Cardiac septum (tissue), 1 donor: ENCODE results near the gene HNF1B. TPM values are rescaled to one million over a fixed set of nuclear protein-coding genes. Genes with fewer than 3 reads are reported as not detected.

Experiments used
- DNase-seq: peaks from one replicate; pipeline ENCODE4 v3.0.0-alpha.2; 2020; ENCODE audit warnings: low spot score
- intact Hi-C: fragments of 100-400 bp; cut with DNase I; formaldehyde crosslinking; loops from one replicate; pipeline ENCODE4 v1.14.0; 2022
- total RNA-seq: library from RNA; stranded (reverse); fragmentation: NEBNext Ultra II Directional; extraction: Animal tissue kit (Norgen Biotek cat#: 25700); gene quantifications from one replicate; pipeline ENCODE4 v1.2.1, GENCODE V29; 2021
- donor health status: DM: no; HTN: no; CAD: no.

Gene HNF1B
- total RNA-seq, 1 donor from 2014 or later: not detected

DNA sequence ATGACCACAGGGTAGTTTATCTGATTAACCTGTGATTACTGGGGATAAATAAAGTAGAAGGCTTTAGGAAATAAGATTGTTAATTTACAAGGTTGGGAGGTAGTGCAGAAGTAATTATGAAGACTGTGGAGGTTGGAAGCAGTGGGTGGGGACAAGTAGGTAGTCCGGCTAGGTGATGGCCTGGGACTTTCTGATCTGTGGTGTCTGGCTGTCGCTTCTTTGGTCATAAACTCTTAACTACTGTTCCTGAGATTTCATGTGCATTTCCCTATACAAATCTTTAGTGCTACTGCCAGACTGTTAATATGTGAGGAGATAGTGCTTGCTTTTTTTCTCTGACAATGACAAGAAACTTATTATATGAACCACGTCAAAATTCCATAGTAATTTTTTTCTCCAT lies 19.5 kb upstream of the HNF1B start:
- intact Hi-C loops: no loop called here

GRCh38 chr17:37762666-37763065 lies 17.8 kb upstream of the HNF1B start:
- DNase-seq: no peak
- intact Hi-C loops: no loop called here

More for the DNA sequence above, 19.5 kb upstream of the HNF1B start:
- DNase-seq: no peak

- DNase-seq: no peak
- intact Hi-C loops: no loop called here
Measured at GRCh38 chr17:37761961-37762360, 17.1 kb upstream of the HNF1B start.

DNA sequence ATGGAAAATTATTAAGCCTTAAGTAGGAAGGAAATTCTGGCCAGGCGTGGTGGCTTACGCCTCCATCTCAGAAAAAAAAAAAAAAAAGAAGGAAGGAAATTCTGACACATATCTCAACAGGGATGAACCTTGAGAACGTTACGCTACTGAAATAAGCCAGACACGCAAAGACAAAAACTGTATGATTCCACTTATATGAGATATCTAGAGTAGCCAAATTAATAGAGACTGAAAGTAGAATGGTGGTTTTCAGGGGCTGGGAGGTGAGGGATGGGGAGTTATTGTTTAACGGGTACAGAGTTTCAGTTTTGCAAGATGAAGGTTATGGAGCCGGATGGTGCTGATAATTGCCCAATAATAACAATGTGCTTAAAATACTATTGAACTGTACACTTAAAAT lies 16.2 kb upstream of the HNF1B start:
- DNase-seq: no peak
- intact Hi-C loops: no loop called here

GRCh38 chr17:37759014-37759637 lies 14.3 kb upstream of the HNF1B start:
- no peak for DNase-seq
- intact Hi-C loops: no loop called here

DNA sequence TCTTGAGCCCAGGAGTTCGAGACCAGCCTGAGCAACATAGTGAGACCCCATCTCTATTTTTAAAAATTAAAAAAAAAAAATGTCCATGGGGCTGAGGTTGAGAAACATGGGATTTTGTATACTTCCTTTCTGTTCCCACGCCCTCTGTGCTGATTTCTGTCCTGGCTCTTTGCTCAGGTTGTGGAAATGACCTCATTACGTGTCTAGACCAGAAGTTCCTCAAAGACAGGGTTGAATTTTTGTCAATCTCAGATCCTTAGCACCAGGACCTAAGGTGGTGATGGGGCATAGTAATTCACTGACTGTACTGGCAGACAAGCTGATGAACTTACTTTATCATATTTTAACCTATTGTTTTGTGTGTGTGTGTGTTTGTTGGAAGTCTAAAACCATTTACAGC lies 11.2 kb upstream of the HNF1B start:
- no peak for DNase-seq
- intact Hi-C loops: no loop called here

DNA sequence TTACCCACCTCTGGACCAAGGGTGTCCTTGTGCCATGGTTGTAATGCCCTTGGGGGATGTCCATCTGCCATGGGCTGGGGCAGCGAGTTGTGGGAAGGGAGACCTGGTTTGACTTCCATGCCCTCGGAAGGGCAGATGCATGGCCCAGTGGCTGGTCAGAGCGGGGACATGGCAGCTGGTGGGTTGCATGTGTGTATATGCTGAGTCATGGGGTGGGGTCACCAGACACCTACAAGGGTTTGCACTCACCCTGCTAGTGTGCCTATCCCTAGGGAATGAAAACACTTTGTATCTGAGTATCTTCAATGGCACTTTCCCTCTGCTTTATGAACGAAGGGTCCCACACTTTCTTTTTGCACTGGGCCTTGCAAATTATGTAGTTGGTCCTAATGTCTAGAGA lies 10.6 kb upstream of the HNF1B start:
- DNase-seq: no peak
- intact Hi-C loops: no loop called here

- intact Hi-C loops: no loop called here
- DNase-seq: no peak
Measured at GRCh38 chr17:37754363-37754762, 9.5 kb upstream of the HNF1B start.

DNA sequence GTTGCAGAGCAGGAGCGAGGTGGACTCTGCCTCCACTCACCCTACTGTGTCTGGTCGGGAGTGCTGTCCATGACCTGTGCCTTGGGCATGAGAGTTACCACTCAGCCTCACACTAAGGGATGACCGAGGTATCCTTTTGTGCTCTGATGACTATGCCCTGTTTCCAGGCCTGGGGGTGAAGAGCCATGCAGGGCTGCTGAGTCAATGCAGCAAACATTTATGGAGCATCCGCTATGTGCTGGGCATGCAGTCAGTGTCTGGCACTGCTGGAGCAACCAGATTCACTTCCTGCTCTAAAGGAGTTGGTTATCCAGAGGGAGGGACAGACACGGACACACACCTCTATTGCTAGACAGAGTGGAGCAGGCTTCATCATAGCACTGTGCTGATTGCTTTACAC lies 7.6 kb upstream of the HNF1B start:
- intact Hi-C loops: no loop called here
- DNase-seq: no peak

- no peak for DNase-seq
- intact Hi-C loops: no loop called here
Measured at GRCh38 chr17:37750768-37751475, 6.1 kb upstream of the HNF1B start.

- DNase-seq: no peak
- intact Hi-C loops: no loop called here
Measured at GRCh38 chr17:37750292-37750691, 5.4 kb upstream of the HNF1B start.

DNA sequence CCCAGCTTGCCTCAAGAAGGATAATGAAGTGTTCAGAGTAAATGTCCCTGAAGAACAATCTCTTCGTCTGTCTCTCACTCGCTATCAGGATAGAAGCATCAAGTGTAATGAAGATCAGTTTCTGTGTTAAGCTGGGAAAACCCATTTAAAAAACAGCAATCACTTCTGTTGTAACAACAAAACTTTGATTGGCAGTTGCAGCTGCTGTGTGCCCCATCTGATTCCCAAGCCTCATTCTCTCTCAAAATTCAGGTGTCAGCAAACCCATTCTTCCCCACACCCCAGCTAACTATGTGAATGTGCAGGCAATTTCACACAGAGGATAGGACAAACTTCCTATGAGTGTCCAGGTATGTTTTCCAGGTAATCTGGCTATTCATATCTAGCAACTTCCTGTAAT lies 2.4 kb upstream of the HNF1B start:
- intact Hi-C loops: no loop called here
- no peak for DNase-seq

DNA sequence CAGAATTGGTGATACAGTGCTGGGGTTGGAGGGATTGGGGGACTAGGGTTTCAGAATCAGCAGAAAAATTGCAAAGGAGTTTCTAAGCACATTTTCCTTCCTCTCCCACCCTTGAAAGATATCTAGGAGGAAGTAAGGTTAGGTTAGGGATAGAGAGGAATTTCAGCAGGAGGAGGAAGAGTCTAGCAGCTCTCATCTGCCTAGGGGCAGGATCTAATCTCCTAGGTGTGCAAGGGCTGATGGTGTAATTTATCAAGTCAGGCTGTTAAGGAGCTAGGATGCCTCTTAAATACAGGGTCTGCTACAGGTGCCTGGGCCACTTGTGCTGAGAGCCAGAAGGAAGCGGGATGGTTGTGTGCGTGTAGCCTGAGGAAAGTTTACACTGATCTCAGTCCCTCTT lies 1.8 kb upstream of the HNF1B start:
- no peak for DNase-seq
- intact Hi-C loops: no loop called here

DNA sequence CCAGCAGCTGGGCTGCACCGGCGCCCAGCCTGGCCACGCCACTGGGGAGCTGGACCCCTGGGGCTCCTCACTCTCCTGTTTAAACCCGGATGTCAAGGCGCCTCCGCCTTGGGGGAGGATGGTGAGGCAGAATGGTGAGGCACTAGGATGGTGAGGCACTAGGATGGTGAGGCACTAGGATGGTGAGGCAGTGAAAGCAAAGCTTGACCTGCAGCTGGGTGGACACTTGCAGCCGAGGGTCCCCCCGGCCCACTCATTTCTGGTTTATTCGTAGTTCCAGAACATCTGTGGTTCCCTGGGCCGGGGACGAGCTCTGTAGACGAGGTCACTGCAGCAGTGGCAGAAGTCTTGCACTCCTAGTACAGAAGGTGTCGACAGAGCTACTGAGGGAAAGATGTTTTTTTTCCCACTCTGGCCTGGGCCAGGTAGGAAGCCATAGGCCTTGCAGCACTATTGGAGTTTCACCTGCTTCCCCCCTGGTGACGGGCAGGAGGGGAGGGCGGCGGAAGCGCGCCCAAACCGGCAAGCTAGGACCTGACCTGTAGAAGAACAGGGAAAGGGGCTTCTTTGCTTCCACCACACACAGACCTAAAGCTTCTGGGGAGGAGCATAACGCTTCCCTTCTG lies 1.1 kb upstream of the HNF1B start:
- intact Hi-C loops: no loop called here
- no peak for DNase-seq

DNA sequence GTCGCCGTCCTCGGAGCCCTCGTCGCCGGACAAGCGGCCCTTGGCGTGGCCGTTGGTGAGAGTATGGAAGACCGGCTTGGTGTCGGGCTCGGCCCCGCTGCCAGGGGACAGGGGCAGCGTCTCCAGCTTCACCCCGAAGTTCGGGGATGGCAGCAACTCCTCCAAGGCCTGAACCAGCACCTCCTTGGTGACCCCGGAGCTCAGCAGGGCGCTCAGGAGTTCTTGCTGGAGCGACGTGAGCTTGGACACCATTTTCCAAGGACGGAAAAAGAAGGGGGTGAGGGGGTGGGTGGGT lies 279 bp downstream of the HNF1B start:
- intact Hi-C loops: no loop called here
- no peak for DNase-seq

DNA sequence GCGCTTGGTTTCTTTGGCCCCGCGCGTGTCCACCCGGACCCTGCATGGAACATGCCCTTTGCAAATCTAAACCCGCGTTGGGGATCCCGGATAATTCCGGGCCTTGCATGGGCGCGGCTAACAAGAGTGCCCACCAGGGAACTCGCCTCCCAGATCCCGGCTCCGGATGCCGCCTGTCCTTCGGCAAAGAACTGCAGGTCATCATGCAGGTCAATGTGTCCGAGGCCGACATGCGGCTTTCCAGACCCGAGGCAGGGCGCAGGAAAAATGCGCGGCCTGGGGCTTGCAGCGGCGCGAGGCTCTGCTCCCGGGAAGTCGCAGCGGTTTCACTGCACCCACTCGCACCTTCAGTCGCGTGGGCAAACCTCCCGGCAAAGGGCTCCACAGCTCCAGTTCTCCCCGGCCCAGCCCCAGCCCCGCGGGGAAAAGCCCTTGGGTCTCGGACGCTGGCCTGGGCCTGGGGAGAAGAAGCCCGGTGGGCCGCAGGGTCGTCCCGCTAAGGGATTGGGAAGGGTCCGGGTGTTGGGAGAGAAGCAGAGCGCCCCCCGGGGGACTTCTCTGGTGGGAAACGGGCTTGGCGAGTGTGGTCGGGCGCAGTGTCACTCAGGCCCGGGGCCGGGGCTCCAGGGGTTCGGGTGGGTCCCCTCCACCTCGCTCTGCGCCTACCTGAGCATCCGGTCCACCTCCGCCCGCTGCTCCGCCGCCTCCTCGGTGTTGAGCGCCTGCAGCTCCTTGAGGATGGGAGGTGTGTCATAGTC lies 805 bp downstream of the HNF1B start:
- no peak for DNase-seq
- intact Hi-C loops: no loop called here

GRCh38 chr17:37743612-37743874 lies 1.3 kb downstream of the HNF1B start:
- no peak for DNase-seq
- intact Hi-C loops: no loop called here

- no peak for DNase-seq
- intact Hi-C loops: no loop called here
Measured at GRCh38 chr17:37742762-37743611, 1.9 kb downstream of the HNF1B start.

GRCh38 chr17:37742116-37742761 lies 2.6 kb downstream of the HNF1B start:
- no peak for DNase-seq
- intact Hi-C loops: no loop called here
